ENCODE measurements around the gene RIC3.

DNA sequence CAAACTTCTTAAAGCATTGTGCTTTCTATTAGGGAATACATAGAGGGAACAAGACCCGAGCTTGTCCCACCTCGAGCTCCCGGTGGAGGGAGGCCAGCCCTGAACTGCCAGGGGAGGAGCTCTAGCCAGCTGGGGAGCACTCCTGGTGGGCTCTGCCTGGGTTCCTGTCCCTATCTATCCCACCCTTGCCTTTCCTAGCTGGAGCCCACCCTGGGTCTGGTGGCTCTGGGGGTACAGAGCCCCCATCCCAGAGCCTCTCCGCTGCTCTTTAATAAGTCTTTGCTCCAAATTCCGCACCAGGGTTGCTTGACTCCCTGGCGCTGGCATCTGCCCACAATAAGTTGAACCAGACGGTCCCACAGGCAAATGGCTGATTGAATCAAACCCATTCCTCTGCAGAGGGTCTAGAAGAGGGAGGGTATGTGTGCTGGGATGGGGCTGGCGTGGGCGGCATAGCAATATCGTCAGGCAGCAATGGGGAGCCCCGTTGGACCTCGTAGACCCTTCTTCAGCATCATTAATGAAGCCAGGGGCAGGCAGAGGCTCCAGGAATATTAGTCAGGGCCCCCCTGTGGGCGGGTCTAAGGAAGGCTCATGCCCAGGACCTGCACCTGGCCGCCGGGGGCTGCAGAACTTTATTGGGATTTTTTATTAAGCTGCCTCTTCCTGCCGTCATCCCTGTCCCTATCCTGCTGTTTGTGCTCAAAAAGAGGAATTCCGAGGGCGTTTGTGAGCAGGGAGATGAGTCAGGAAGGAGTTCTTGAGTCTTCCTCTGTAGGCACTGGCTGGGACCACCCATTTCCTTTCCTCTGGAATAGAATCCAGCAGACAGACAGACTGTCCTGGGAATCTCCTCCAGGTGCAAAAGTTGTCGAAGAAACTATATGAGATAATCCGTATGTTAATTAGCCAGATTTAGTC, 38.5 kb upstream of the RIC3 start:
- TF ChIP-seq, protein P1, sequence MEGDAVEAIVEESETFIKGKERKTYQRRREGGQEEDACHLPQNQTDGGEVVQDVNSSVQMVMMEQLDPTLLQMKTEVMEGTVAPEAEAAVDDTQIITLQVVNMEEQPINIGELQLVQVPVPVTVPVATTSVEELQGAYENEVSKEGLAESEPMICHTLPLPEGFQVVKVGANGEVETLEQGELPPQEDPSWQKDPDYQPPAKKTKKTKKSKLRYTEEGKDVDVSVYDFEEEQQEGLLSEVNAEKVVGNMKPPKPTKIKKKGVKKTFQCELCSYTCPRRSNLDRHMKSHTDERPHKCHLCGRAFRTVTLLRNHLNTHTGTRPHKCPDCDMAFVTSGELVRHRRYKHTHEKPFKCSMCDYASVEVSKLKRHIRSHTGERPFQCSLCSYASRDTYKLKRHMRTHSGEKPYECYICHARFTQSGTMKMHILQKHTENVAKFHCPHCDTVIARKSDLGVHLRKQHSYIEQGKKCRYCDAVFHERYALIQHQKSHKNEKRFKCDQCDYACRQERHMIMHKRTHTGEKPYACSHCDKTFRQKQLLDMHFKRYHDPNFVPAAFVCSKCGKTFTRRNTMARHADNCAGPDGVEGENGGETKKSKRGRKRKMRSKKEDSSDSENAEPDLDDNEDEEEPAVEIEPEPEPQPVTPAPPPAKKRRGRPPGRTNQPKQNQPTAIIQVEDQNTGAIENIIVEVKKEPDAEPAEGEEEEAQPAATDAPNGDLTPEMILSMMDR (IDR thresholded peaks at IDR 0.05; ENCODE audit: low read length) = no peak
- TF ChIP-seq EZH2phosphoT487 (IDR thresholded peaks at IDR 0.05; ENCODE audit: low read length) (no peak), EZH2 (optimal IDR thresholded peaks at IDR 0.05; ENCODE audit: low read depth, low read length) (no peak)

Data from MM.1S (cell line).